ENCODE results near the gene HMGB4.

DNA sequence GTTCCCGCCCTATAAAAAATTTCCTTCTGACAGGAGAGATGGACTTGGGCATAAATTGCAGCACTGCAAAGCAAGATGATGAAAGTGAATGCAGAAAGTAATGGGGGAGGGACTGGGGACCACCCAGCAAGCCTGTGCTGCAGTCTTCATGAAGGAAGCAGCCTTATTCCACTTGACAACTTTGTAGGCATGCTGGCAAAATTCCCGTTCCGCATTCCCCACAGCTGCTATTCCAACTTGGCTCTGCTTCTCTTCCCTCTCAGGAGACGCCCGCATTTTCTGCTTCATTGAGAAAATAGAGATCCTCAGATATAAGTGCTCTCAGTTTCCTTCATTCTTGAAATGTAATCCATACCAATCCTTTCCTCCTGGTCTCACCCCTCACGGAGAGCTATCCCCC lies 2.4 kb downstream of the HMGB4 start:
- TF ChIP-seq, protein P1, sequence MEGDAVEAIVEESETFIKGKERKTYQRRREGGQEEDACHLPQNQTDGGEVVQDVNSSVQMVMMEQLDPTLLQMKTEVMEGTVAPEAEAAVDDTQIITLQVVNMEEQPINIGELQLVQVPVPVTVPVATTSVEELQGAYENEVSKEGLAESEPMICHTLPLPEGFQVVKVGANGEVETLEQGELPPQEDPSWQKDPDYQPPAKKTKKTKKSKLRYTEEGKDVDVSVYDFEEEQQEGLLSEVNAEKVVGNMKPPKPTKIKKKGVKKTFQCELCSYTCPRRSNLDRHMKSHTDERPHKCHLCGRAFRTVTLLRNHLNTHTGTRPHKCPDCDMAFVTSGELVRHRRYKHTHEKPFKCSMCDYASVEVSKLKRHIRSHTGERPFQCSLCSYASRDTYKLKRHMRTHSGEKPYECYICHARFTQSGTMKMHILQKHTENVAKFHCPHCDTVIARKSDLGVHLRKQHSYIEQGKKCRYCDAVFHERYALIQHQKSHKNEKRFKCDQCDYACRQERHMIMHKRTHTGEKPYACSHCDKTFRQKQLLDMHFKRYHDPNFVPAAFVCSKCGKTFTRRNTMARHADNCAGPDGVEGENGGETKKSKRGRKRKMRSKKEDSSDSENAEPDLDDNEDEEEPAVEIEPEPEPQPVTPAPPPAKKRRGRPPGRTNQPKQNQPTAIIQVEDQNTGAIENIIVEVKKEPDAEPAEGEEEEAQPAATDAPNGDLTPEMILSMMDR (conservative IDR thresholded peaks at IDR 0.05 in 1 of 2, IDR thresholded peaks at IDR 0.05 in 1 of 2; ENCODE audit: low read depth in 1 of 2, low read length in 2 of 2), result no peak
- no peak for TF ChIP-seq EZH2 (IDR thresholded peaks at IDR 0.05; ENCODE audit: low read length, missing control alignments)
